ENCODE data around the gene PDPR. TPM values are rescaled to one million over a fixed set of nuclear protein-coding genes. Genes with fewer than 3 reads are reported as not detected.
"Not testable (repeated sequence)": the region's sequence is repeated elsewhere in the genome, so short reads cannot be mapped to it uniquely, and the experiment has no call there.

The PDPR gene
- total RNA-seq, 1 donor from 2014 or later = 39.0 TPM

GRCh38 chr16:70127706-70128105 is 13.6 kb downstream of the PDPR start:
- intact Hi-C loops (cut with micrococcal nuclease) = not testable (repeated sequence)

DNA sequence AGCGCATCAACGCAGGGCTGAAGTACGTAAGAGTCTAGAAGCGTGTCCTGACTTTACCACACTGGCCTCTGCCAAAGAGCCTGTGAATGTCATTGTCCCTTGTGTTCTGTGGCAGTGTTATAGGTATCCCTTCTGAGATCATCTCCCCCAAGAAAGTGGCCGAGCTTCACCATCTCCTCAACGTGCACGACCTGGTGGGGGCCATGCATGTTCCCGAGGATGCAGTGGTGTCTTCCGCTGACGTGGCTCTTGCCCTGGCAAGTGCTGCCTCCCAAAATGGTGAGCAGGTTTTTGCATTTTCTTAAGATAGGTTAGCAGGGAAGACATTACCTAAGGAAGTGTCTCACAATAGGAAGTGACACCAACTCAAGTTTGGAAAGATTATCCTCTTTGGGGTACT is 14.7 kb downstream of the PDPR start:
- intact Hi-C loops (cut with micrococcal nuclease) = not testable (repeated sequence)

- intact Hi-C loops (cut with micrococcal nuclease) = not testable (repeated sequence)
Observed at GRCh38 chr16:70135796-70136195, 21.7 kb downstream of the PDPR start.

DNA sequence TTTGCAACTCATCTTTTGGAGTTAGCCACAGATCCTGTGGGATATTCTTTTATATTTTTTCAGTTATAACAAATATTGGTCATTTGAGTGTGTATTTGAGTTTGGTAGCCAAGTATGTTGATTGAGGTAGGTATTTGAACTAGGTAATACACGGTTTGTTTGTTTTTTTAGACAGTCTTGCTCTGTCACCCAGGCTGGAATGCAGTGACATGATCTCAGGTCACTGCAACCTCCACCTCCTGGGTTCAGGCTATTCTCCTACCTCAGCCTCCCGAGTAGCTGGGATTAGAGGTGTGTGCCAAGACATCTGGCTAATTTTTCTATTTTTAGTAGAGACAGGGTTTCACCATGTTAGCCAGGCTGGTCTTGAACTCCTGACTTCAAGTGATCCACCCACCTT is 22.5 kb downstream of the PDPR start:
- intact Hi-C loops (cut with micrococcal nuclease) = not testable (repeated sequence)

GRCh38 chr16:70142739-70143138 is 28.6 kb downstream of the PDPR start:
- intact Hi-C loops (cut with micrococcal nuclease) = not testable (repeated sequence)

GRCh38 chr16:70143231-70143895 is 29.2 kb downstream of the PDPR start:
- intact Hi-C loops (cut with micrococcal nuclease) = not testable (repeated sequence)

DNA sequence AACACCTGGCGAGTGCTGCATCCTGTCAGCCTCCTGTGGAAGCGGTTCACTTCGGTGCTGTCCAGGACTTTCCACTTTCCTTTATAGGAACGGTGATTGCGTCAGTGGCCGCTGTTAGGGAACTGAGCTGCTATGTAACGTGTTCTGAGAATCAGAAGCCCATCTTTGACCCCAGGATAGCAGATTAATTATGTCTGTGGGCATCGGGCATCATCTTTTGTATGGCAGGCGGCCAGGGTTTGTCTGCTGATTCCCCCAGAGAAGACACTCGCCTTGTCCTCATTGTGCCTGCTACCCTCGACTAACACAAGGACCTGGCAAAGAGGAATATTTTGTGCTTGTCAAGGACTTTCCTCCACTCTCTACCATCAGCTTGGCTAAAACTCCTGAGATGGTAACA is 33.7 kb downstream of the PDPR start:
- intact Hi-C loops (cut with micrococcal nuclease) = not testable (repeated sequence)

GRCh38 chr16:70148453-70148852 is 34.3 kb downstream of the PDPR start:
- intact Hi-C loops (cut with micrococcal nuclease) = not testable (repeated sequence)

DNA sequence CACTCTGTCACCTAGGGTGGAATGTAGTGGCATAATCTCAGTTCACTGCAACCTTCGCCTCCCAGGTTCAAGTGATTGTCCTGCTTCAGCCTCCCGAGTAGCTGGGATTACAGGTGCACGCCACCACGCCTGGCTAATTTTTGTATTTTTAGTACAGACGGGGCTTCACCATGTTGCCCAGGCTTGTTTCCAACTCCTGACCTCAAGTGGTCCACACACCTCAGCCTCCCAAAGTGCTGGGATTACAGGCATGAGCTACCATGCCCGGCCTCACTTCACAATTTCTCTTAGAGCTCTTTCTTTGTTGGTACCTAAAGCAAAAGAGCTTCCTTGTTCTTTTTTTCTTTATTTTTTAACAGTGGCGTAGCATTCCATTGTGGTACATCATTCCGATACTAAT is 35.2 kb downstream of the PDPR start:
- intact Hi-C loops (cut with micrococcal nuclease) = not testable (repeated sequence)

DNA sequence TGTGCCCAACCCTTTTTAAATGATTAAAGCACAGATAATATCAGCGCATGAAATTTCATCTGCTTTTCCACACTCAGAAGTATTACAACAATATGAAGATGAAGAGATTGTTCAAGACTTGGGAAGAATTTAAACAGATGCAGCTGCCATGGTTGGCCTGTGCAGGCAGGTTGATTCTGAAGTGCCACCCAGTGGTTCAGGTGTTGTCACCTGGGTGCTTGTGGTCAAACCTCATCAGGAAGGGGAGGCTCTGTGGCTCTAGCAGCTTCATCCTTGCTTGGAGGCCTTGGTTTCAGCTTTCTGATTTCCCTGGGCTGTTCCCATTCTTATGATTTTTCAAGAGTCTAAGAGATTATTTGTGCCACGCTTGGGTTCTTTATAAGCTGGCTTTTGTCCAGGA is 37.3 kb downstream of the PDPR start:
- intact Hi-C loops (cut with micrococcal nuclease) = no loop called here

GRCh38 chr16:70151941-70152509 is 37.9 kb downstream of the PDPR start:
- intact Hi-C loops (cut with micrococcal nuclease) = no loop called here

- intact Hi-C loops (cut with micrococcal nuclease) = no loop called here
Observed at GRCh38 chr16:70152578-70153302, 38.6 kb downstream of the PDPR start.

GRCh38 chr16:70154736-70155135 is 40.6 kb downstream of the PDPR start:
- intact Hi-C loops (cut with micrococcal nuclease) = not testable (repeated sequence)

GRCh38 chr16:70156207-70156978 is 42.3 kb downstream of the PDPR start:
- intact Hi-C loops (cut with micrococcal nuclease) = no loop called here

DNA sequence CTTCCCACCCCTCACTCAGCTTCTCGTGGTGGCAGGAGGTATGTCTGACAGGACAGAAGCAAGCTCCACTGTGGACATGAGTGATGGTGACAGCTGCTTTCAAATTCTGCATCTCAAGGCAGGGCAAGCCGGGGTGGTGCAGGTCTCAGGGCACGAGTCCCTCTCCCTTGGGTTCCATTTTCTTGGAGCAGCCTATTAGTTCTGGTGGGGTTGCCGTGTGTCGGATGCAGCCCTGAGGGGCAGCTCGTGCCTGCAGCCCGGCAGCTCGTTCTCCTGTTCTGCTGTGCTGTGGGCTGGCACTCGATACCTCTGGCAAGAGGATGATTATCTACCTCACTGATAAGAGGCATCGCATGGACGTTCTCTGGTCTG is 43.0 kb downstream of the PDPR start:
- intact Hi-C loops (cut with micrococcal nuclease) = no loop called here

DNA sequence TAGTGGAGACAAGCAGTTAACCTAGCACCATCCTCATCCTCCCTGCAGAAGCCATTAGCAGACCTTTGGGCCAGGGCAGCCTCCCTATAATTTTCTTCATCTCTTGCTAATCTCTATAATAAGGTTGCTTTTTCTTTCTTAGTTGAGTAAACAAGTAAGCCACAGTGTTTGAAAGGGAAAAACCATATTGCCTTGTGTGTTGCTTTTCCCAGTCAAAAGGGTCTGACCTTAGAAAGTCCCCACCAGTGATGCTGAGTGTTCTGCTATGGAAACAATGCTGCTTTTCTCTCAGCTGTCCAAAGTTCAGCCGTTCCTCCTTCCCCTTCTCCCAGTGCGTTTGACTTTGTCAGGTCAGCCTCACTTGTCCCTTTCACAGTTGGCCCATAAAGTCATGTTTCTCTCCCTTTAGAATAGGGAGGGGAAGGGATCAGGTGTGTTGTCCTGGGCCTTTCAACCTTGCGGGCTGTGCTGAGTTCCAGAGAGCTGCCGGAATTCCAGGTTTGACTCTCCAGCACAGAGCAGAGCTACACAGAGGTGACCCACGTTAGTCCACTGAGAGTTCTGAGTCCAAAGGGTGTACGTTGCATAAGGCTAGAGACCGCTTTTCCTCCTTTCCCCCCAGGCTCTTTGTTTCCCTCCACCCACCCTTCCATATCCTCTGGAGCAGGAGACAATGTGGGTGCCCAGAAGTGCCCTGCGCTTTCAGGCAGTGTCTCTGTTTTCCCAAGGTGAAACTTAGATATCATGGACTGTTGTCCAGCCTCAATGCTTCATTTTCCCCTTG is 43.5 kb downstream of the PDPR start:
- intact Hi-C loops (cut with micrococcal nuclease) = no loop called here

GRCh38 chr16:70158261-70158939 is 44.3 kb downstream of the PDPR start:
- intact Hi-C loops (cut with micrococcal nuclease) = no loop called here

GRCh38 chr16:70159355-70160348 is 45.5 kb downstream of the PDPR start:
- intact Hi-C loops (cut with micrococcal nuclease) = no loop called here

DNA sequence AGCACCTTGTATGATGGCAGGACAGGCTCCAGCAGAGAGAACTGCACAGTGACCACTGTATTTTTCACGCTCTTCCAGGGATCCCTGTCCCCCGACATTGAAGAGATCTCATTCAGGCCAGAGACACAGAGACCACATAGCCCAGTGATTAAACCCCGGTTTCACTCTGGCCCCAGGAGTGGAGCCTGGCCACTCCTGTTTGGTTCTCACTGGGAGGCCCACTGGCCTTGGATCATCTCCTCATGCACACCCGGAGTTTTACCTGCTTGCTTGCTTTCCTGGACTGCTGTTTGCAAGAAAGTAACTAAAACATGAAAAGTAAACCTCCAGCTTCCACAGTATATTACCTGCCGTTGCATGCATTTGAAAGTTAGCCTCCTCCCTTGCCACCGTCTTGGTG is 46.3 kb downstream of the PDPR start:
- intact Hi-C loops (cut with micrococcal nuclease) = no loop called here
